ENCODE data around the gene TTF2.

- TF ChIP-seq CTCF (IDR thresholded peaks at IDR 0.05) (no peak), POLR2A (IDR thresholded peaks at IDR 0.05) (no peak)
Observed at GRCh38 chr1:117032266-117032665, 27.9 kb upstream of the TTF2 start.
